LNCaP clone FGC (cell line): ENCODE data around the gene CPLX3.
A peak's percentile ranks its signal among the peaks of the same experiment; 100 is the strongest.

ENCODE experiments used
- DNase-seq: peaks from one replicate; pipeline ENCODE4 v3.0.0-alpha.2; 2011; ENCODE audit warnings: low read depth
- H3K4me3 ChIP-seq: 2 replicates; pipeline ENCODE4 v1.5.1; 2011; ENCODE audit warnings: mild to moderate bottlenecking, low read depth, low read length, control low read depth
- TF ChIP-seq, protein P1 (sequence below): IDR thresholded peaks from 2 replicates; pipeline ENCODE4 v1.5.1; 2012; ENCODE audit warnings: mild to moderate bottlenecking; ENCODE audit not compliant: control insufficient read depth, insufficient read depth; ENCODE audit errors: extremely low read depth

Gene CPLX3

DNA sequence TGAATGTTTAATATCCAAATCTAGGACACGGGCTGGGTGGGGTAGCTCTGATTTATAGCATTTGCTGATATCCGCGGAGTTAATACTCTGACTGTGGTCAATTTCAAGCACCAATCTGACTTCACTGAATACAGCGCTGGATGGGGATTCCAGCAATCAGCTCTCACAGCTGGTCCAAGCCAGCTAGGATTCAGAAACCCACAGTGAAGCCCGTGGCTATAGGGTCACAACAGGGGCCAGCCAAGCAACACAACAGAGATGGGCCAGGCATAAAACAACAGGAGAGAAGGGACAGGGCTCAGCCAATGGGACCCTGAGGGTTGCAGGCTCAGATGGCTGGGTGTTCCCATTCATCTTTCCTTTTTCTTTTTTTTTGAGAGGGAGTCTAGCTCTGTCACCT is 19.1 kb upstream of the CPLX3 start:
- H3K4me3 ChIP-seq, result no peak overlapping the region
- TF ChIP-seq, protein P1, sequence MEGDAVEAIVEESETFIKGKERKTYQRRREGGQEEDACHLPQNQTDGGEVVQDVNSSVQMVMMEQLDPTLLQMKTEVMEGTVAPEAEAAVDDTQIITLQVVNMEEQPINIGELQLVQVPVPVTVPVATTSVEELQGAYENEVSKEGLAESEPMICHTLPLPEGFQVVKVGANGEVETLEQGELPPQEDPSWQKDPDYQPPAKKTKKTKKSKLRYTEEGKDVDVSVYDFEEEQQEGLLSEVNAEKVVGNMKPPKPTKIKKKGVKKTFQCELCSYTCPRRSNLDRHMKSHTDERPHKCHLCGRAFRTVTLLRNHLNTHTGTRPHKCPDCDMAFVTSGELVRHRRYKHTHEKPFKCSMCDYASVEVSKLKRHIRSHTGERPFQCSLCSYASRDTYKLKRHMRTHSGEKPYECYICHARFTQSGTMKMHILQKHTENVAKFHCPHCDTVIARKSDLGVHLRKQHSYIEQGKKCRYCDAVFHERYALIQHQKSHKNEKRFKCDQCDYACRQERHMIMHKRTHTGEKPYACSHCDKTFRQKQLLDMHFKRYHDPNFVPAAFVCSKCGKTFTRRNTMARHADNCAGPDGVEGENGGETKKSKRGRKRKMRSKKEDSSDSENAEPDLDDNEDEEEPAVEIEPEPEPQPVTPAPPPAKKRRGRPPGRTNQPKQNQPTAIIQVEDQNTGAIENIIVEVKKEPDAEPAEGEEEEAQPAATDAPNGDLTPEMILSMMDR, result no peak
- no peak for DNase-seq

DNA sequence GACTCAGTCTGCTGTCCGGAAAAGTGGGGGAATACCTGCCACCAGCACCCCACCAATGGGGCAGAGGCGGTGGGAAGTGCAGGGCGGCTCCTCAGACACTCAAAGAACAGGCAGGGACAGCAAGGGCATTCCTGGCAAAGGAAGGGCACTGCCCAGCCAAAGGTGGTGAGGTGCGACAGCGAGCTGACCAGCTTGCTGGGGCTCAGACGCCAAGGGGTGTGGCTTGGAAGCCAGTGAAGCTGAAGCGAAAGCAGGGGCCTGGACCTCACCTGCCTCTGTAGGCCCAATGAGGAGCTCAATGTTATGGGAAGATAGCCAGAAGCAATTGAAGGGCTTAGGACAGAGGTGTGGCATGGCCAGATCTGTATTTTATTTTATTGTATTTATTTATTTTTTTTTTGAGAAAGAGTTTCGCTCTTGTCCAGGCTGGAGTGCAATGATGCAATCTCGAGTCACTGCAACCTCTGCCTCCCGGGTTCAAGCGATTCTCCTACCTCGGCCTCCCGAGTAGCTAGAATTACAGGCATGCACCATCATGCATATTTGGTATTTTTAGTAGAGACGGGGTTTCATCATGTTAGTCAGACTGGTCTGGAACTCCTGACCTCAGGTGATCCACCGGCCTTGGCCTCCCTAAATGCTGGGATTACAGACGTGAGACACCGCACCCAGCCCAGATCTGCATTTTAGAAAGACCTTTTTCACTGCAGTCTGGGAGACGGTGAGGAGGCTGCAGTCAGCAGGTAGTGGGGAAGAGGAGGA is 18.2 kb upstream of the CPLX3 start:
- H3K4me3 ChIP-seq, result no peak overlapping the region
- DNase-seq, result peak; percentile 88
- TF ChIP-seq, protein P1, result no peak

DNA sequence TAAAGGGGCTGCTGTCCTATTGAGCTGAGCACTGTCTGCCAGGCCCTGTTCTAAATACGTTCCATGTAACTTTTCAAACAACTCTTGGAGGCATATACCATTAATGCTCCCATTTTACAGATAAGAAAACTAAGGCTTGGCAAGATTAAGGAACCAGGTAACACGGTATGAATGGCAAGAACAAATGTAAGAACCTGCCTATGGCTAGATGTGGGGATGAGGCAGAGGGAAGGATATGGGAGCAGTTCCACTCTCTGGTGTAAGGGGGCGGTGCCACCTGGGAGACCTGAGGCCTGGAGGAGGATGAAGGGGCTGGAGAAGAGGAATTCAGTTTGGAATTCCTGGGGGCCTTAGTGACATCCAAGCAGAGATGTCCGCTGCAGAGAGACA is 17.6 kb upstream of the CPLX3 start:
- DNase-seq, result no peak
- H3K4me3 ChIP-seq, result no peak overlapping the region
- TF ChIP-seq, protein P1, result no peak

DNA sequence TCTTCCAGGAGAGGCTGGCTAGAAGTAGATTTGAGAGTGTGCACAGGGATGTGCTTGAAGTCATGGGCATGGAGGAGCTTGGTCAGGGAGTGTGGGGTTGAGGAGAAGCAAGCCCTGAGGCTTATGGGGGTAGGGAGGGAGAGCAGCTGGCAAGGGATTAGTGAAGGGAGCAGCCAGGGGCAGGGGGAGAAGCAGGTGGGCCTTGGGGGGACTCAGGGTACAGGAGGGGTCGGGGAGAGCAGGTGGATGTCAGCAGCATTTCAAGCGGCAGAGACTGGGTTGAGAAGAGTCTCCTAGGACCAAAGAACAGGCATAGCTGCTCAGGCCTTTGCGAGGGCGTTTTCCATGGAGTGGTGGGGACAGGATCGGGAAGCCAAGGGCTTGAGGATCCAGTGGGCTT is 17.2 kb upstream of the CPLX3 start:
- H3K4me3 ChIP-seq, result no peak overlapping the region
- TF ChIP-seq, protein P1, result no peak
- no peak for DNase-seq

DNA sequence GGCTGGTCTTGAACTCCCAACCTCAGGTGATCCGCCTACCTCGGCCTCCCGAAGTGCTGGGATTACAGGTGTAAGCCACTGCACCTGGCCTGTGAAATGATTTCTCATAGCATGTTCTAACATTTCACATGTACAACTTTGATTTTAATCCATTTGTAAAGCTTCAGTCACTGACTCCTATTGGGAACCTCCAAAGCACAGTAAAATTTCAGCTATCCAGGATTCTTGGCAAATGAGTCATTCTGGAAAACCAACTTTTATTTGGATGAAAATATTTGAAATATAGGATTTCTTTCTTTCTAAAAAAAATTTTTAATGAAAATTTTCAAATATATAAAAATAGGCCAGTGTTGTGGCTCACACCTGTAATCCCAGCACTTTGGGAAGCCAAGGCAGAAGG is 16.5 kb upstream of the CPLX3 start:
- DNase-seq, result no peak
- TF ChIP-seq, protein P1, result no peak
- no peak overlapping the region for H3K4me3 ChIP-seq

DNA sequence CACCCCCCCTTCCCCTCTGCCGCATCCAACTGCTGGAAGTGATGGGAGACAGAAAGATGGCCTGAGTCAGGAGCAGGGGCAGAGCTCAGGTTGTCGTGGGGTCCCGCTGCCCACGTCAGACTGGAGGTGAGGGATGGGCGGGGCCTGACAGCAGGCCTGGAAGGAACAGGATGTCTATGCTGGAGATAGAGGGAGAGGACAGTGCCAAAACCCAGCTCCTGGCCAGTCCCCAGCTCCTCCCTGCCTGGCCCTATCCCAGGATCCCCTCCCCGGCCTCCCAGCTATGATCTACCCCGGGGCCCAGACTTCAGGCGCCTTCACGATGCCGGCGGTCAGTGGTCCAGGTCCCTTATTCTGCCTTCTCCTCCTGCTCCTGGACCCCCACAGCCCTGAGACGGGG is 13.9 kb upstream of the CPLX3 start, which contains the start of gene LMAN1L:
LMAN1L (plus strand) TSS at position 303 of the 400 bp plus-strand sequence; CDS start at position 323, 20 bp downstream.
- no peak for DNase-seq
- TF ChIP-seq, protein P1, result no peak
- no peak within 1 kb of the TSS for H3K4me3 ChIP-seq
